Effector CD8-positive, alpha-beta T cell (primary cell): ENCODE data around the gene AP1B1.
"Not testable (repeated sequence)": the region's sequence is repeated elsewhere in the genome, so short reads cannot be mapped to it uniquely, and the experiment has no call there.

Experiments
- DNase-seq: peaks from one replicate; lab custom pipeline; 2025; lab: John Stamatoyannopoulos, UW

Gene AP1B1

GRCh38 chr22:29351042-29351441, 37.3 kb downstream of the AP1B1 start:
- DNase-seq, result no peak

GRCh38 chr22:29348956-29349355, 39.4 kb downstream of the AP1B1 start:
- no peak for DNase-seq

- no peak for DNase-seq
Observed at GRCh38 chr22:29348041-29348440, 40.3 kb downstream of the AP1B1 start.

DNA sequence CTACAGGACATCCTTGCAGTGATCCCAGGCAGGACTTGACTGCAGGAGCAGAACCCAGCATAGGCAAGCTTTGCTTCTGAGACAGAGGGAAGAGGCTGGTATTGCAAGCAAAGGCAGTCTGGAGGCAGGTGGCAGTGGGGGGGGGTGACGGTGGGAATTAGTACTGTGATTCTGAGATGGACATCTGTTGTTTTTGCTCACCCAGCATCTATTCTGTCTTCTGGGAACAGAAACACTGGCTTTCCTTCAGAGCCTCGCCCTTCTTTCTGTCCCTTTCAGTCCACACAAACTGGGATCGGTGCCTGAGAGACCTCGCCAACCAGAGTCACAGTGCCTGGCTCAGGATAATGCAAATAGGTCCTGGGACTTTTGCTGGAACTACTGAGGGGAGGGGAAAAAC, 41.7 kb downstream of the AP1B1 start:
- no peak for DNase-seq

- no peak for DNase-seq
Observed at GRCh38 chr22:29345932-29346331, 42.4 kb downstream of the AP1B1 start.

DNA sequence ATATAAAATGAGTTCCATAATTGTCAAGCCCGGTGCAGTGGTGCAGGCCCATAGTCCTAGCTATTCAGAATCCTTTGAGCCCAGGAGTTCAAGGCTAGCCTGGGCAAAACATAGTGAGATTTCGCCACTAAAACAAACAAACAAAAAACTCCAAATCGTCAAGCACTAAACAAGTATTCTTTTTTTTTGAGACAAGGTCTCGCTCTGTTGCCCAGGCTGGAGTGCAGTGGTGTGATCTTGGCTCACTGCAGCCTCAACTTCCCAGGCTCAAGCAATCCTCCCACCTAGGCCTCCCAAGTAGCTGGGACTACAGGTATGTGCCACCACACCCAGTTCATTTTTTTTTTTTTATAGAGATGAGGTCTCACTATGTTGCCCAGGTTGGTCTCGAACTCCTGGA, 43.5 kb downstream of the AP1B1 start:
- DNase-seq, result not testable (repeated sequence)

DNA sequence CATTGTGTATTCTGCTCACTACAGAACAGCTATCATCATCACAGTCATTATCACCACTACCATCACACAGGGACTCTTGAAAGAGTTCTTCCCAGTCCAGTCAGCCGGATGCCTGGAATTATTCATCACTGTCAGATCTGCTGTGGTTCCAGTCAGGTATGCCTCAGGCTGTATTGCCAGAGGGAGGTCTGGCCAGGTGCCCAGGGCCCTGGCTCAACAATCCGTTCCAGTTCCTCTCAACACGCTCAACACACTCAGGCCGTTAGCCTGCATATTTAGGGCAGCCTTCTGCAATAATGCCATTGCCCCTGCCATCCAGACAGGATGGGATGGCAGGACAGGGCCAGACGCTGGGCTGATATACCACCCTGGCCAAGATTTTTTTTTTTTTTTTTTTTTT, 44.2 kb downstream of the AP1B1 start:
- DNase-seq, result no peak

- no peak for DNase-seq
Observed at GRCh38 chr22:29343313-29343805, 45.0 kb downstream of the AP1B1 start.

DNA sequence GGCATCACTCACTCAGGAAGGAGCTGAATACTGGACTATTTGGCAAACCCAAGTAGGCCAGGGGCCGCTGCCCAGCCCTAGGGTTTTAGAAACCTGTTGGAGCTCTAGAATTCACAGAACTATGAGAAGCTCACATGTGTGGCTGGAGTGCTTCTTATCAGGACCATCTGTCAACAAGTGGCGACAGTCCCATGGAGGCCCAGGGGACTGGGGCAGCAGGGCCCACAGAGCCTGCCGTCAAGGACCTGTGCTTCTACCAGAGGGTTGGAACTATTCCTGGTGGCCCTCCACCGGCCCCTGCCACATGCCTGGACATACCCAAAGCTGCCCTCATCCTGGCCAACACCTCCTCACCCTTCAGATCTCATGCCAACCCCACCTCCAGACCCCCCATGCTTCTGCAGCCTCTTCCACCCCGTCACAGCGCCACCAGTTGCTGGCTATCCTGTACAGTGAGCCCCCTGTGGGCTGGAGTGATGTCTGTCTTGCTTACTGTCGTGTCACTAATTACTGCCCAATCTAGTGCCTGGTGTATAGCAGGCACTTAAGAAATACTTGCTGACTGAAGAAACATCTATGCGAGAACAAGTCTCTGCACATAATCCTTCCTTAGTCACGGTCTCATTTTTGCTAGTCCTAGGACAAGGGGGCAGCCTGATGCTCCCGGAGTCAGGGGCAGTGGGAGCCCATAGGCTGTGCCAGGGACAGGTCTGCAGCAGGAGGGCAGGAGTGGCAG, 45.6 kb downstream of the AP1B1 start:
- DNase-seq, result no peak

DNA sequence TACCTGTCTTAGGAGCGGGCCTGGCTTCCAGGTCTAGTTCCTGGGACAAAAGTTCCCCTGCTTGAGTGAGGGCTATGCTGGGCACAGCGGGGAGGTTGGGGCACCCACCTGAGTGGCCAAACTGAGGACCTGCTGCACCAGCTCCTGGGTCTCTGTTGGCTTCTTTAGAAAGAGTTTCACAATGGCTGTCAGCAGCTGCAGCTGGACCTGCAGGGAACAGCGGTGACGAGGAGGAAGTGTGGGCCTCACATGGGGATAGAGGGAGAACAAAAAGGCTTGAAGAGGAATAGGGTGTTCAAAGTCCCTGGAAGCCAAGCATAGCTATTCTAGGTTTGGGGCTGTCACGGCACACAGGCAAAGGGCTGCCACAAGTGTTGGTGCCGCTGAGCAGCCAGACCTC, 46.2 kb downstream of the AP1B1 start:
- DNase-seq, result no peak

GRCh38 chr22:29341849-29342127, 46.6 kb downstream of the AP1B1 start:
- no peak for DNase-seq

GRCh38 chr22:29341056-29341848, 47.1 kb downstream of the AP1B1 start:
- no peak for DNase-seq

DNA sequence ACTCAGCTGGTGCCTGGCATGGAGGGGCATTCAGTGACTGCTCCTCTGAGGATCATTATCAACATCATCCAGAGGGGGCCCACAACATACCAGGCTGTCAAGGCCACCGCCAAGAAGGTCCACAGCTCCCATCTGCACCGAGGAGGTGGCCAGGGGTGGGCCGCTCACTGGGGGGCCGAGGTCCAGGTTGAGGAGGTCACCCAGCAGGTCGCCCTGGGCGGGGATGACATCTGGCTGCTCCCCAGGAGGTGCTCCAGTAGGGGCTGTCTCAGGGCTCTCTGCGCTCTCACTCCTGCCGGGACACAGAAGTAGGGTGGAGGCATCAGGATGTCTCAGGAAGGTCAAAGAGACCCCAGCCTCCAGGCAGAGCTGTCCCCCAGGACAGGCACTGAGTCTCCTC, 47.8 kb downstream of the AP1B1 start:
- no peak for DNase-seq

DNA sequence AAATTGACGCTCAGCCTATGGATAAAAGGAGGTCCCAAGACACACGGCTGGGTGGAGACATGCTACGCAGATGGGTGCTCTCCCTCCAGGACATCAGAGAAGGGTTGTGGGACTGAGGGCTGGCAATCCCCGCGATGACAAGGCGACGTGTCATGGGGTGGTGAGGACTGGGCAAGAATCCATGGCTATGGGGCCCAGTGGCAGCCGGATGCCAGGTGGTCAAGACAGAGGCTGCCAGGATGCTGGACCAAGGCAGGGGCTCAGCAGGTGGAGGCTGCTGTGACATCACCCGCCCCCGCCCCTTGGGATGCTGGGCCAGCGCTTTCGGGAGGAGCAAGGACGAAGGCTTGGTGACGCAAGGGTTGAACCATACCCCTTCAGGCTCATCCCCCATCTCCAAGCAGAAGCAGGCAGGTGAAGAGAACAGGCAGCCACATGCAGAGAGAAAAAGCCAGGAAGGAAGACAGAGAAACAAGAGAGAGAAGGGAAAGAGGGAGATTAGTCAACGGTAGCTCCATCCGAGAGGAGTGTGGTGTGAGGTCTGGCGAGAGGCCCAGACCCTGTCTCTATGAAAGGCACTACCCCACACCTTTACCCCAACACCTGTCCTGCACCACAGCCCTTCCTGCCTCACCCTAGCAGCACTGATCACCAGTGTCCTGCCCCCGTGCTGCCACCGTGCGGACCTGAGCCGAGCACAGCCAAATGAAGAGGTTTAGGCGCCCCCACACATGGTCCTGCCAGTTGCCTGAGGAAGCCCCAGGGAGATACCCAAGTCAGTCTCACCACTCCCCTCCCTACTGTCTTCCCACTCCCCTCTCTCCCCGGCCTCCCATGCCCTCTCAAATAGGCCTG, 48.8 kb downstream of the AP1B1 start:
- no peak for DNase-seq

DNA sequence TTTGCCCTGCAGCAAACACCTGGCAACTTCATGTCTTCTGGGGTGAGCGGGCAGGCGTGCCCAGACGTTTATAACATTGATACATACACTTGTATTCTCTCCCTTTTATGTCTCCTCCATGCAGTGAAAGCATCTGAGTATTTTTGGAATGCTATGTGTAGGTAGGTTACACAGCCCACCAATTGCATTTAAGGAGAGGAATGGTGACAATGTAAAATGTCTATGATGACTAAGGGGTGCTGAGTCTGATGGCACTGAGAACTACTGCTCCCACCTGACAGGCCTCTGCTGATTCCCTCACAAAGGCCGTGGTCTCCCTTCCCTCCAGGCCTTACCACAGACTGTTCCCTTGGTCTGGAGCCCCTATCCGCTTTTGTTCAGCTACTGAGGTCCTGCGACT, 50.0 kb downstream of the AP1B1 start:
- DNase-seq, result no peak

GRCh38 chr22:29337631-29338284, 50.6 kb downstream of the AP1B1 start:
- no peak for DNase-seq

GRCh38 chr22:29336751-29337490, 51.4 kb downstream of the AP1B1 start:
- no peak for DNase-seq

DNA sequence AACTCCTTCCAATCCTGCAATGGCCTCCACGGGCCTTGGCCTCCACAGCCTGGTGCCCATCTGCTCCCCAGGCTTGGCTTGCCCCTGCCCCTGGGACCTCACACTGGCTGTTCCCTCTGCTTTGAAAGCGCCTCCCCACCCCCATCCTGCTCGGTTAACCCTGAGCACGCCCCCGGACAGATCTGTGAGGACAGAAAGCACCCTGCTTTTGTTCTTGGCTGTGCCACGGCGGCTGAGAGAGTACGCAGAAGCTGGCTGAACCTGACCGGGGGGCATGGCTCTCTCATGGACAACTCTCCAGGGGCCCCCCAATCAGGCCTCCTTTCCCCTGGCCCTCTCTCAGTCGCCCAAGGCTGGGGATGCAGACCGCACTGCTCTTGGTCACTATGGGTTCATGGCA, 52.7 kb downstream of the AP1B1 start:
- DNase-seq, result no peak

DNA sequence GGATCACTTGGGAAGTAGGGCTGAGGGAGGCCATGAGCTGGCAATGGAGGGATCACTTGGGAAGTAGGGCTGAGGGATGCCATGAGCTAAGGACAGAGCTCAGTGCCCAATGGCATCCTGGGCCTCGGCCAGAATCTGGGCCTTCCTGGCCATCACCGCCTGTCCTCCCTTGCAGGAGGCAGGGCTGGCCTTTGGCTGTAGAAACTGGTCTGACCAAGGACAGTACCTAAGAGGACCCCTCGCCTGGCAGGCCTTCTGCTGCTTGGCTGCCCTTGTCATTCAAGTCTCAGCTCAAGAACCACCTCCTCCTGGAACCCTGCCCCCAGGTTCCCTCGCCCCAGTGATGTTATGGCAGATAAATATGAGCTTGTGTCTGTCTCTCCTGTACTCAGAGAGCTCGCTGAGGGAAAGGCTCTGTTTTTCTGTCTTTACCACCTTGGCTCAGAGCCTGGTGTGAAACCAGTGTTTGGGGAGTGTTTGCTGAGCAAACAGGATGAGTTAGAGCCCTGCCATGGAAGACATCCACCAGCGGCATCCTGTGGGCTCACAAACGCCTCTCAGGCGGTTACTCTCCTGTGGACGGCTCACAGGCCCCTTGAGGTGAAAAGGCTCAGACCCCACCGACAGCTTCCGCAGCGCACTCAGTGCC, 53.5 kb downstream of the AP1B1 start:
- DNase-seq, result no peak

GRCh38 chr22:29334148-29334547, 54.2 kb downstream of the AP1B1 start:
- DNase-seq, result no peak
